Stimulated activated naive CD8-positive, alpha-beta T cell treated with anti-CD3 and anti-CD28 coated beads, Interleukin-15, amount 100 ng/mL, for 72 hours (primary cell): ENCODE data around the gene PREP.
"Not testable (repeated sequence)": the region's sequence is repeated elsewhere in the genome, so short reads cannot be mapped to it uniquely, and the experiment has no call there.

ENCODE experiments used
- ATAC-seq: fragments of 150-1000 bp; cut with Tn5 transposase; 2 replicates; pipeline ENCODE4 v1.10.0; 2021; ENCODE audit warnings: mild to moderate bottlenecking, moderate library complexity
- DNase-seq, 2 donors: peaks; one replicate each; pipeline ENCODE4 v3.0.0; 2021 to 2022
- H3K27ac Mint-ChIP-seq, 2 donors: one replicate each; pipeline ENCODE4 v1.8.0; 2022; ENCODE audit warnings: mild to moderate bottlenecking in 2 of 2, mixed read lengths in 2 of 2, moderate library complexity in 2 of 2
- H3K27me3 Mint-ChIP-seq: one replicate; pipeline ENCODE4 v1.8.0; 2022; ENCODE audit warnings: mixed read lengths
- H3K4me1 Mint-ChIP-seq: one replicate; pipeline ENCODE4 v1.8.0; 2022; ENCODE audit warnings: mild to moderate bottlenecking, mixed read lengths
- H3K4me3 Mint-ChIP-seq, 2 donors: one replicate each; pipeline ENCODE4 v1.8.0; 2022; ENCODE audit warnings: mild to moderate bottlenecking in 2 of 2, mixed read lengths in 2 of 2, moderate library complexity in 1 of 2
- H3K9me3 Mint-ChIP-seq, 2 donors: one replicate each; pipeline ENCODE4 v1.8.0; 2022; ENCODE audit warnings: mixed read lengths in 2 of 2

The PREP gene

GRCh38 chr6:105372849-105373182 is 30.1 kb downstream of the PREP start:
- DNase-seq = no peak
- ATAC-seq = no peak
- H3K27ac Mint-ChIP-seq = no peak overlapping the region
- no peaks in the 10 kb centered on the region for H3K9me3 Mint-ChIP-seq
- H3K4me3 Mint-ChIP-seq = no peak overlapping the region
- H3K27me3 Mint-ChIP-seq = no peaks in the 10 kb centered on the region
- no peaks in the 10 kb centered on the region for H3K4me1 Mint-ChIP-seq

- DNase-seq = no peak
- Mint-ChIP-seq H3K27me3 (no peaks in the 10 kb centered on the region), H3K4me1 (no peaks in the 10 kb centered on the region), H3K27ac (peak overlapping the region in 1 of 2 donors; percentile 34), H3K9me3 (no peaks in the 10 kb centered on the region), H3K4me3 (no peak overlapping the region)
- no peak for ATAC-seq
These were observed 30.6 kb downstream of the PREP start for GRCh38 chr6:105372142-105372848.

GRCh38 chr6:105370351-105370750 is 32.5 kb downstream of the PREP start:
- no peaks in the 10 kb centered on the region for H3K27me3 Mint-ChIP-seq
- DNase-seq (no peak), ATAC-seq (no peak)
- no peaks in the 10 kb centered on the region for H3K9me3 Mint-ChIP-seq
- H3K4me1 Mint-ChIP-seq = no peaks in the 10 kb centered on the region
- H3K4me3 Mint-ChIP-seq = no peak overlapping the region
- no peak overlapping the region for H3K27ac Mint-ChIP-seq

GRCh38 chr6:105369145-105369544 is 33.7 kb downstream of the PREP start:
- Mint-ChIP-seq H3K27ac (no peak overlapping the region), H3K27me3 (no peaks in the 10 kb centered on the region), H3K4me3 (no peak overlapping the region), H3K4me1 (no peaks in the 10 kb centered on the region), H3K9me3 (no peaks in the 10 kb centered on the region)
- ATAC-seq = no peak
- DNase-seq = no peak

GRCh38 chr6:105364243-105364642 is 38.6 kb downstream of the PREP start:
- H3K4me1 Mint-ChIP-seq = peaks cover 5% of the 10 kb centered on the region
- no peak for ATAC-seq
- H3K9me3 Mint-ChIP-seq = no peaks in the 10 kb centered on the region
- DNase-seq = no peak
- H3K27me3 Mint-ChIP-seq = no peaks in the 10 kb centered on the region
- no peak overlapping the region for H3K27ac Mint-ChIP-seq
- H3K4me3 Mint-ChIP-seq = no peak overlapping the region

GRCh38 chr6:105363100-105363754 is 39.7 kb downstream of the PREP start:
- Mint-ChIP-seq H3K27ac (no peak overlapping the region), H3K9me3 (no peaks in the 10 kb centered on the region), H3K27me3 (no peaks in the 10 kb centered on the region), H3K4me3 (no peak overlapping the region), H3K4me1 (peaks cover 5% of the 10 kb centered on the region)
- DNase-seq (no peak), ATAC-seq (no peak)

- Mint-ChIP-seq H3K9me3 (peaks cover 5 to 8% of the 10 kb centered on the region in 2 donors), H3K4me3 (no peak overlapping the region), H3K27ac (peak overlapping the region in 1 of 2 donors; percentile 80), H3K27me3 (no peaks in the 10 kb centered on the region), H3K4me1 (peaks cover 5% of the 10 kb centered on the region)
- DNase-seq (no peak), ATAC-seq (no peak)
These were observed 43.2 kb downstream of the PREP start for GRCh38 chr6:105359419-105360370.

- no peak for DNase-seq
- Mint-ChIP-seq H3K9me3 (peaks cover 5 to 8% of the 10 kb centered on the region in 2 donors), H3K27me3 (no peaks in the 10 kb centered on the region), H3K4me3 (no peak overlapping the region), H3K4me1 (peaks cover 5% of the 10 kb centered on the region), H3K27ac (no peak overlapping the region)
- no peak for ATAC-seq
These were observed 45.7 kb downstream of the PREP start for GRCh38 chr6:105357165-105357564.

- ATAC-seq (no peak), DNase-seq (no peak)
- Mint-ChIP-seq H3K27ac (no peak overlapping the region), H3K9me3 (peaks cover 5 to 8% of the 10 kb centered on the region in 2 donors), H3K4me3 (no peak overlapping the region), H3K4me1 (no peaks in the 10 kb centered on the region), H3K27me3 (no peaks in the 10 kb centered on the region)
These were observed 50.8 kb downstream of the PREP start for GRCh38 chr6:105352037-105352617.

GRCh38 chr6:105348897-105349296 is 54.0 kb downstream of the PREP start:
- Mint-ChIP-seq H3K4me1 (no peaks in the 10 kb centered on the region), H3K9me3 (no peaks in the 10 kb centered on the region), H3K27ac (no peak overlapping the region), H3K4me3 (no peak overlapping the region), H3K27me3 (no peaks in the 10 kb centered on the region)
- ATAC-seq (no peak), DNase-seq (no peak)

- Mint-ChIP-seq H3K4me3 (no peak overlapping the region), H3K4me1 (no peaks in the 10 kb centered on the region), H3K9me3 (no peaks in the 10 kb centered on the region), H3K27me3 (no peaks in the 10 kb centered on the region), H3K27ac (no peak overlapping the region)
- ATAC-seq (no peak), DNase-seq (no peak)
These were observed 56.8 kb downstream of the PREP start for GRCh38 chr6:105346052-105346451.

- peaks cover under 1% of the 10 kb centered on the region for H3K4me1 Mint-ChIP-seq
- no peak overlapping the region for H3K27ac Mint-ChIP-seq
- H3K27me3 Mint-ChIP-seq = no peaks in the 10 kb centered on the region
- no peak for ATAC-seq
- no peaks in the 10 kb centered on the region for H3K9me3 Mint-ChIP-seq
- no peak overlapping the region for H3K4me3 Mint-ChIP-seq
- DNase-seq = no peak
These were observed 57.4 kb downstream of the PREP start for GRCh38 chr6:105345506-105345905.

- Mint-ChIP-seq H3K9me3 (no peaks in the 10 kb centered on the region), H3K27ac (no peak overlapping the region), H3K4me1 (peaks cover 4% of the 10 kb centered on the region), H3K4me3 (no peak overlapping the region), H3K27me3 (no peaks in the 10 kb centered on the region)
- DNase-seq (no peak), ATAC-seq (no peak)
These were observed 58.0 kb downstream of the PREP start for GRCh38 chr6:105344881-105345370.

GRCh38 chr6:105338350-105338983 is 64.4 kb downstream of the PREP start:
- Mint-ChIP-seq H3K27ac (peak overlapping the region in 1 of 2 donors; percentile 45), H3K4me1 (peaks cover 11% of the 10 kb centered on the region)
- not testable (repeated sequence) for DNase-seq, H3K4me3 Mint-ChIP-seq, H3K27me3 Mint-ChIP-seq, ATAC-seq, H3K9me3 Mint-ChIP-seq

GRCh38 chr6:105336986-105337385 is 65.9 kb downstream of the PREP start:
- Mint-ChIP-seq H3K4me3 (no peak overlapping the region), H3K27me3 (no peaks in the 10 kb centered on the region), H3K27ac (no peak overlapping the region), H3K9me3 (no peaks in the 10 kb centered on the region), H3K4me1 (peaks cover 11% of the 10 kb centered on the region)
- ATAC-seq (no peak), DNase-seq (no peak)
